HG03097 (cell line): ENCODE data around the gene MTSS2.

Source experiments
- ATAC-seq: cut with Tn5 transposase; IDR thresholded peaks from one replicate; pipeline ENCODE4 v1.9.1; 2021; ENCODE audit not compliant: unreplicated experiment, low FRiP score

Gene MTSS2

GRCh38 chr16:70687671-70688245 lies 1.9 kb upstream of the MTSS2 start:
- no peak for ATAC-seq

- ATAC-seq, result no peak
These were observed 1.3 kb upstream of the MTSS2 start for GRCh38 chr16:70687102-70687511.

GRCh38 chr16:70686376-70687101 lies 686 bp upstream of the MTSS2 start:
- no peak for ATAC-seq

DNA sequence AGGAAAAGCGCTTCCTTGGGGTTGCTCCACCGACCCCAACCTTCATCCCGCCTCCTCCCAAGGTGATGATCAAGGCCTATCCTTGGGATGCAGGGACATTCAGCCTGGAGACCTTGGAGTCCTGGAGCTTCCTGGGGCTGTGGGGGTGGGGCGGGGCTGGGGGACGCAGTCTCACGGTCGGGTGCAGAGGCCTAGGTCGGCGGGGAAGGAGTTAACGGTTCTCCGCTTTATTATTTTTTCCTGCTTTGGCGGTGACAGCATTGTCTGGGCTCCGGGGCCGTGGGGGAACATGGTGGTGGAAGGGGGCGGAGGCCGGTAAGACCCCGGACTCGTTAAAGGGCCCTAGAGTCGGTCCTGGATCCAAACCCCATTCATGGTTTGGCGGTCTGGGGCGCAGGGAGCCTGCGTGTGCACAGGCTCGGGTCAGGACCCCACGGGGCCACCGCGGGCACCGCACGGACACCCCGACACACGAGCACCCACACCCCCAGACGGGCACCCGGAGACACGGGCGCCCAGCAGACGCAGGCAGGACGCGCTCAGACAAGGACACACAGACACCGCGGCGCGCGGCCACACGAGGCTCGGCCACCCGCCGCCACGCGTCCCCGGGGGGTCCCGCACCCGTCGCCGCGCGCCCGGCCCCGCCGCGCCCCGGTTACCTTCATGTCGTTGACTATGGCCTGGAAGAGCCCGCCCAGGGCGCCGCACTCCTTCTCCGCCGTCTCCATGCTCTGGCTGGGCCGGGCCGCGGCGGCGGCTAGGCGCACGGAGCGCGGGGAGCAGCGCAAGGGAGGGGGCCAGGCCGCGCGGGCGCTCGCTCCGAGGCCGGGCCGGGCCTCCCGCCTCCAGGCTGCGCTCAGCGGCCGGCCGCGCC lies 554 bp downstream of the MTSS2 start:
- ATAC-seq, result no peak

DNA sequence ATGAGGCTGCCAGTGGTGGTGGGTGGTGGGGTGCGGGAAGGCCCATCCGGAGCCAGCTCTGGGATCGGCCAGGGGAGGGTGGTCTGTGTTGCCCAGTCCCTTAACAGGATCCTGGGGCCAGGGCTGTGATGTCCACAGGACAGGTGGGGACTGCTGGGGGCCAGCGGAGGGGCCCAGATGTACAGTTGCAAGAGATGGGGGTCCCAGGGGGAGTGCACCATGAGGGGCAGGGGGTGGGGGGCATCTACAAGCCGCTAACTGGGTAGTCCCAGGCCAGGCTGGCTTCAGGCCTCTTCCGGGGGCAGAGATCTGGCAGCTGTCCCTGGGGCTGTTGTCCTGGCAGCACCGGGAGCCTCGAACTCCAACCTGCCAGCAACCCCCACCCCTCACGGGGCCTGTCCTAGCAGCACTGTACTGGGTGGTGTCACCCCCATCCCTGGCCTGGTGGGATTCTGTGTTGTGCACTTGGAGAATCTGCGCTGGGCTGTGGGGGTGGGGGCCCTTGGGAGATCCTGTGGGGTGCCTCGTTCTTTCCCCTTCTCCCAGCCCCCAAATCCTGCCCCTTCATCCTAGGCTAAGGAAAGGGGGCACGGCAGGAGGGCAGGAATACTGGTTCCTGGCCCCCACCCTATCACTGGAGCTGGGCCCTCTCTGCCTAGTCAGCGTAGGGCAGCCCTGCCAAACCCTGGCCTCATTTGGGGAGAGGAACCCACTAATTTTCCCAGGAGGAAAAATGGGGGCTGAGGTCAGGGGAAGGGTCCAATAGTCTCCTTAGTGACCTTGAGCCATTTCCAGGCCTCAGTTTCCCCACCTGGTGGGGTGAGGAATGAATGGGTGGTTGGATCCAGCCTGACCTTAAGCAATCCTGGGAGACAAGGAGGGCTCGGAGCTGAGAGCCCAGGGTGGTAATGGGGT lies 1.4 kb downstream of the MTSS2 start:
- no peak for ATAC-seq

GRCh38 chr16:70683146-70683944 lies 2.5 kb downstream of the MTSS2 start:
- no peak for ATAC-seq

DNA sequence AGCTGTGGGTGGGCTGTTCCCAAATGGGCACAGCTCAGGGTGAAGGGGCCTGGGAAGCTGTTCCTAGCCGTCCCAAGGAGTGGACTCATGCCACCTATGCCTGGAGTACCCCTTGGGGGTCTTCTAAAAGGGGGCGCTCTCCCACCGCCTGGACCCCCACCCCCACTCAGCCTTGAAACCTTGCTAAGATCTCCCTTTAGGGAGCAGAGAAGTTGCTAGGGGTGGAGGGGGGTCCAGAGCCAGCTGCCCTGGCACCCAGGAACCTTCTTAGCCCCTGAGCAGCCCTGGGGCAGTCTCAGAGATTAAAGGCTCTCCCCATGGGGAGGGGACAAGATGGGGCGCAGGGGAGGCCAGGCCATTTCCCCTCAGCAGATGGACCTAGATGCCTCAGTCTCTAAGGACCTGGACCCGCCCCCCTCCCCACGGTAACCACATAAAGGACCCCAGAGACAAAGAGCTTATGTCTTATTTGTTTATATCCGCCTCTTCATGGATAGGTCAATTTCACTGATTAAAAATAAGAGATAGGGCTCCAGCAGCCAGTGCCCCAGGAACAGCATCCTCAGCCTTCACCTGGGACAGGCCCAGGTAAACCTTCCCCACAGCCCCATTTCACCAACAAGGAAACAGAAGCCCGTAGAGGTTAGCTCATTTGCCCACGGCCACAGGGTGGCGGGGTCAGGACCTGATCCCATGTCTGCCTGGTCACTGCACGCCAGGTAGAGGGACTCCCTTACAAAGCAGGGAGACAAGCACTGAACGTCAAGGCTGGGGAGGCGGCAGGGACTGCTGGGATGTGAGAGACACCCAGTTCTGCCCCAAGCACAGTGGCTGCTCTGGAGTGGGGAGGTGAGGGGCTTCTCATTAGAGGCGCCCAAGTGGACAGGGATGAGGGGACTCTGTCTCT lies 3.4 kb downstream of the MTSS2 start:
- no peak for ATAC-seq

DNA sequence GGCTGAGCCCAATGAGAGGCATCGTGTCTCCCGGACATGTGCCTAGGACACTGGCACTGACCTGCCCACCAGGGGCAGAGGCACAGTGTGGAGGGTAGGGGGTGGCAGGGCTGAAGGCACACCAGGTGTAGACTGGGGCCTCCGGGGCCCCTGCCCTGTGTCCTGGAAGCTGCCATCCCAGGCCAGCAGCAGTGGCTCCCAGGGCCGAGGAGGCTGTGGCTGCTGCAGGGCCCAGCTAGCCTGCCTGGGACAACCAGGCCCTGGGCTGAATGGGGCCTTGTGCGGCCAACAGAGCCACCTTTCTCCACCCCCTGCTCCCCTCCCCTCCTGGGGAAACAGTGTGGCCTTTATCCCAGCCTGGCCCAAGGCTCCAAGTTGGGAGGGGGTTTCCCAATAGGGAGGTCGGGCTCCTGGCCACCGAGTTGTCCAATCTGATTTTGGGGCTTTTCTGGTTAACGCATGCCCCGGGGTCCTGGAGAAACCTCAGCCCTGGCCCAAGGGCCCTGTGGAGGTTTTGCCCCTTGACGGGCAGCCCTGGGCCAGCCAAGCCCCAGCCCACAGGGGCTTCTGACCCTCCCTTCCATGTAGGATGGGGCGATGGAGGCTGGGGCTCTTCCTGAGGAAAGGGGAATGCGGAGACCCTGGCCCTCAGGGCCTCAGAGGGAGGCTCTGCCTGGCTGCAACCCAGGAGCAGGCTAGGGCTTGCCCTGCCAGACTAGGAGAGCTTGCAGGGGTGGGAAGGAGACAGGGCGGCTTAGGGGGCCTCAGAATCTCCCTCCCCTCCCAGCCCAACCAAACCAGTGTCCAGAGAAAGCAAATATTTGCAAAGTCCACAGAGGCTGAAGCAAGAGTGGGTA lies 4.2 kb downstream of the MTSS2 start:
- no peak for ATAC-seq

DNA sequence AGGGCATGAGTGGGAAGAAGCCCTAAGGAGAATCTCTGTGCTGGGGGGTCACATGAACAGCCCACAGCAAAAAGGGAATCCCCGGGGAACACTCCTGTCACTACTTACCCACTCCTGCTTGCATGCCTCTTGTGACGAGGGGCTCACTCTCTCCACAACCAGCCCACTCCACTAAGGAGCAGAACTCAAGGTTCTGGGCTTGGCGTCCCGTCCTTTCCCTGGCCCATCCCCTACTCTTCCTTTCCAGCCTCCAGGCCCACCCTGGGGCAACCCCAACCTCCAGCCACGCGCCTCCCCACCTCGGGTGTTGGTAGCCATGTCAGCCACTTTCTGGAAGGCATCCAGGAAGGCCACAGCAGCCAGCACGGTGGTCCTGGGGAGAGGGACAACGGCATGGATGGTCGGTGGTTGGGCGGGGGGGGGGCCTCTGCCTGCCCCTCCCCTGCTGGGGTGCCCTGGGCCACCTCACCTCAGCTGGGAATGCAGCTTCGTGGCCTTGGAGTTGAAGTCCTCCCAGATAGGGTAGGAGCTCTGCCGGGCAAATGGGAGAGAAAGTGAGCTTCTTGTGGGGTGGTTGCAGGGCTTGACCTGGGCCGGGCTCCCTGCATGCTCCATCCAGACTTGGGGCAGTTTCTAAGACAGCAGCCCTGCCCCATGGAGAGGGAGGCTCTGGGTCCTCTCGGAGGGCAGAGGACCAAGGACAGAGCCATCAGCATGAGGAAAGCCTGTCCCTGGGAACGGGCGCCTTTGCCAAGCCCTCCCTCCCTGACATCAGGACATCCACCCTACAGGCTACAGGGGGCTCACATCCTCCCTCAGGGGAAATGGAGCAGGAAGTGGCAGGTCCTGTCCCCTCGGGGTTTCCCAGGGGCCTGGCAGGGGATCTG lies 5.1 kb downstream of the MTSS2 start:
- no peak for ATAC-seq

DNA sequence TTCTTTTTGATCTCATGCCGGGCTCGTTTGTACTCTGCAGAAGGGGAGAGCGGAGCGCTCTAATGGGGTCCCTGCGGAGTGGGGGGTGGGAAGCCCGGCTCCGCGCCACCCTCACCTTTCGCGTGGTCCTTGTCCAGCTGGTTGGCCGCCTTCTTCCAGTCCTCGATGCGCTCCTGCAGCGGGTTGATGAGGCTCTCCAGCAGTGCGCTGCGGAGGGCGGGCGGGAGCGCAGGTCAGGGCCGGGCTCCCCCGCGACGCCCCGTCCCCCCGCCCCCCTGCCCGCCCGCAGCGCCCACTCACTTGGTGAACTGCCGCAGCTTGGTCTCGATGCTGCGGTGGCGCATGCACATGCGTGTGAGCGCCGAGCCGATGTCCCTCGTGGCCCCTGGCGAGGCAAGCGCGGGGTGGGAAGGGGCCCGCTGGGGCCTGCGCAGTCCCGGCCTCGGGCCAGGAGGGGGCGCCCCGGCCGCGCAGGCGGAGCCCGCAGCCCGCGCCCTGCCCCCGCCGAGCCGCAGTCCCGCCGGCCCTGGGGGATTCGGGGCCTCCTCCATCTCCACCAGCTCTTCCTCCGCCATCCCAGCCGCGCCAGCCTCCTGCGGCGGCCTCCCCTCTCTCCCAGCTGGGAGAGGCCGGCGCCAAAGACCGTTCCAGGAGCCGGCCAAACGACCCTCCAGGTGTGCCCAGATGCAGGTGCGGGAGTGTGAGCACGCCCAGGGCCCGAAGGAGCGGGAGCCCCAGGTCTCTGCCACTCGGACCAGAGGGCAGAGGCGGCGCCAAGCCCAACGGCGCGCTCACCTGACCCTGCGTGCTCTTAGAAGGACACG lies 6.0 kb downstream of the MTSS2 start:
- ATAC-seq, result no peak

GRCh38 chr16:70678898-70679670 lies 6.8 kb downstream of the MTSS2 start:
- ATAC-seq, result no peak

DNA sequence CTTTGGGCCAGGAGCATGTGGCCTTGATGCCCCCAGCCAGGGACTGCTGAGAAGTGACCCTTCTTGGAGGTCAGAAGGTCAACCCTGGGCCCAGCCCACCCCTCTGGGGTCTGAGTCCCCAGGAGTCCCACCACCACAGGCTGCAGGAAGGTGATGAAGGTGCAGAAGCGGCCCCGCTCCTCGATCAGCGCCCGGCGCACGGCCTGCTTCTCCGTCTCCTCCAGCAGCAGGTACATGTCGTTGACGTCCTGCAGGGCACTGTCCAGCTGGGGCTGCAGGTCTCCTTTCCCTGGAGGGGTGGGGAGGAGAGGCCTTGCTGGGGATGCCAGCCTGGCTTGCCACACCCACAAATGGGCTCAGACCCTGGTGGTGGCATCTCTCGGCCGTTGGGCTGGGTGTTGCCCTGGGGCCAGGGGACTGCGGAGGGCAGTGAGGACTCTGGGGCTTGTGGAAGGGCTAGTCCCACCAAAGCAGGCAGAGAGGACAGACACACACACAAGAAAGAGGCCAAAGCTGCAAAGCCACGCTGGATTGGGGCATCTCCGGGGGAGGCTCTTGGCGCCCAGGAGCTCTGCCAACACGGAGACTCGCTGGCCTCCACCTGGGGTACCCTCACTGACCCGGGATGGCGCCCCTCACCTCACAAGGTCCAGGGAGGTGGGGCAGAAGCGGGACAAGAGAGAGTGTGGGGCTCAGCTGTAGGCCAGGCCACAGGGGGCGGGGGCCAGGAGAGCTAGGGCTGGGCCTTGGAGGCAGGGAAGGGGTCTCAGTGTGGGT lies 7.5 kb downstream of the MTSS2 start:
- ATAC-seq, result no peak

DNA sequence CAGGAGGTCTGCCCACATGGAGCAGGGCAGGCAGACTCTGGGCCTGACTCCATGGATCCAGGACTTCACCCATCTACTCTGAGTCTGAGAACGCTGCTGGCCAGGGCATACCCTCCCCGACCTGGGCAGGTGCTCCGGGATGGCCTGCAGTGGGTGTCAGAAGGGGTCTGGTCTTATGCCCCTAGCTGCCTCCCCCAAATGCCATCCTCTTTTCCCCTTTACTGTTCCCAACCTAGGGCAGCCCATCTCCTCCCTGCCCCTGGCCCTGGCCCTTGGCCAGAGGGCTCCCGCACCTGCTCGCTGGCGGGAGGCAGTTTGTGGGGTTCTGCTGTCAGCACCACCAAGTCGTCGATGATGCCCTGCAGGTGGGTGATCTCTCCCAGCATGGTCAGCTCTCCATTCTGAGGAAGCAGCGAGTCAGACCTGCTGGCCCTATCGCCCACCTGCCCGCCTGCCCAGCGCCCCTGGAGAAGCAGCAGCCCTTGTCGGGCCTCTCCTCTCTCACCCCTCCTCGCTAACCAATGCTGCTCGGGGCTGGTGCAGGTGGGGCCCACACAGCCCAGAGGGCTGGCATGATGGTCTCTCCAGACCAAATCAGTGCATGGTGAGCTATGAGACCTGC lies 8.2 kb downstream of the MTSS2 start:
- ATAC-seq, result no peak
